Activated gamma-delta T cell treated with Interleukin-2 at 50 U/mL for 16 hours (primary cell): ENCODE data around the gene VAC14.

Experiments used
- DNase-seq: peaks from one replicate; pipeline ENCODE4 v3.0.0-alpha.2; 2020

The VAC14 gene

GRCh38 chr16:70740914-70741782, 59.8 kb downstream of the VAC14 start:
- DNase-seq, result no peak

- DNase-seq, result no peak
These were observed 60.6 kb downstream of the VAC14 start for GRCh38 chr16:70740174-70740913.

GRCh38 chr16:70739389-70739788, 61.6 kb downstream of the VAC14 start:
- no peak for DNase-seq

GRCh38 chr16:70738083-70738977, 62.6 kb downstream of the VAC14 start:
- DNase-seq, result peak; percentile 7

GRCh38 chr16:70737377-70738082, 63.4 kb downstream of the VAC14 start:
- DNase-seq, result peak; percentile 47

GRCh38 chr16:70736465-70737376, 64.2 kb downstream of the VAC14 start:
- DNase-seq, result no peak

GRCh38 chr16:70735141-70735979, 65.6 kb downstream of the VAC14 start:
- no peak for DNase-seq

GRCh38 chr16:70734522-70735095, 66.3 kb downstream of the VAC14 start:
- no peak for DNase-seq

- no peak for DNase-seq
These were observed 70.0 kb downstream of the VAC14 start for GRCh38 chr16:70730944-70731343.

GRCh38 chr16:70730031-70730430, 70.9 kb downstream of the VAC14 start:
- DNase-seq, result no peak

- DNase-seq, result no peak
These were observed 71.7 kb downstream of the VAC14 start for GRCh38 chr16:70729292-70729691.

GRCh38 chr16:70728150-70728549, 72.8 kb downstream of the VAC14 start:
- no peak for DNase-seq

GRCh38 chr16:70726892-70727361, 74.0 kb downstream of the VAC14 start:
- DNase-seq, result no peak

GRCh38 chr16:70725912-70726828, 74.8 kb downstream of the VAC14 start:
- no peak for DNase-seq

GRCh38 chr16:70725024-70725911, 75.7 kb downstream of the VAC14 start:
- DNase-seq, result no peak

- no peak for DNase-seq
These were observed 76.6 kb downstream of the VAC14 start for GRCh38 chr16:70724146-70725023.

- no peak for DNase-seq
These were observed 77.2 kb downstream of the VAC14 start for GRCh38 chr16:70723740-70724145.
